Aorta (tissue), 5 donors: Measurements from ENCODE around the gene IL17C. TPM values are rescaled to one million over a fixed set of nuclear protein-coding genes. Genes with fewer than 3 reads are reported as not detected.

Experiments used
- ATAC-seq: fragments of 200-7000 bp; cut with Tn5 transposase; one replicate; pipeline ENCODE4 v1.9.1; 2022; ENCODE audit warnings: moderate library complexity; ENCODE audit not compliant: low FRiP score
- DNase-seq, 2 donors: peaks; one replicate each; pipeline ENCODE4 v3.0.0-alpha.2; 2020
- H3K27ac ChIP-seq, 2 donors: one replicate each; pipeline ENCODE4 v1.5.1; 2013; ENCODE audit warnings: low read length in 2 of 2, mild to moderate bottlenecking in 2 of 2, moderate library complexity in 2 of 2, control low read depth in 1 of 2, inconsistent platforms in 1 of 2, low read depth in 1 of 2
- H3K27me3 ChIP-seq, 2 donors: one replicate each; pipeline ENCODE4 v1.6.1; 2013; ENCODE audit warnings: control low read depth in 1 of 2, low read length in 1 of 2, mild to moderate bottlenecking in 1 of 2, moderate library complexity in 1 of 2; ENCODE audit not compliant: insufficient read depth in 2 of 2, control insufficient read depth in 1 of 2
- H3K36me3 ChIP-seq, 2 donors: one replicate each; pipeline ENCODE4 v1.6.1; 2013; ENCODE audit warnings: control low read depth in 1 of 2, low read length in 1 of 2, mild to moderate bottlenecking in 1 of 2; ENCODE audit not compliant: insufficient read depth in 2 of 2, control insufficient read depth in 1 of 2
- H3K4me1 ChIP-seq, 2 donors: one replicate each; pipeline ENCODE4 v1.6.1; 2013; ENCODE audit warnings: low read length in 2 of 2, control low read depth in 1 of 2, mild to moderate bottlenecking in 1 of 2, moderate library complexity in 1 of 2; ENCODE audit not compliant: insufficient read depth in 2 of 2, control insufficient read depth in 1 of 2
- H3K4me3 ChIP-seq, 2 donors: one replicate each; pipeline ENCODE4 v1.5.1; 2013; ENCODE audit warnings: low read length in 2 of 2, control low read depth in 1 of 2, mild to moderate bottlenecking in 1 of 2
- H3K9me3 ChIP-seq: one replicate; pipeline ENCODE4 v1.6.1; 2013; ENCODE audit warnings: mild to moderate bottlenecking, low read length; ENCODE audit not compliant: control insufficient read depth
- WGBS, 2 donors: extraction: QIAGEN DNeasy Blood & Tissue Kit; methylation state at CpG; one replicate each; pipeline ENCODE4 v1.1.7; 2013; 5-methylcytosine and 5-hydroxymethylcytosine counted together
- intact Hi-C, 2 donors: fragments of 100-400 bp; cut with DNase I; formaldehyde crosslinking; loops; one replicate each; pipeline versions ENCODE4 v1.14.2 to v1.15.0; 2022
- polyA plus RNA-seq, 2 donors: library from polyadenylated mRNA; stranded (reverse); fragments of 200-250 nt; gene quantifications; one replicate each; pipeline ENCODE4 v1.2.3, GENCODE V29; 2013
- total RNA-seq, 2 donors: library from RNA; stranded (reverse); fragmentation: NEBNext Ultra II Directional; extraction: Animal tissue kit (Norgen Biotek cat#: 25700); gene quantifications; one replicate each; pipeline ENCODE4 v1.2.1, GENCODE V29; 2021
- donor health status: healthy with polysubstance abuse.
- donor health status: Bipolar disorder and iron deficiency.
- donor health status: DM: no; HTN: no; CAD: no.
- donor health status: DM: no; HTN: no; CAD: no.
- donor health status: DM: yes; HTN: yes; CAD: no.

Gene IL17C
- total and polyA plus RNA-seq, 4 donors = not detected

GRCh38 chr16:88623858-88624257 is 14.5 kb upstream of the IL17C start:
- Histone ChIP-seq H3K4me3 (no peak overlapping the region), H3K9me3 (no peaks in the 10 kb centered on the region), H3K36me3 (peaks cover 7 to 8% of the 10 kb centered on the region in 2 donors), H3K27ac (no peak overlapping the region), H3K4me1 (no peaks in the 10 kb centered on the region), H3K27me3 (no peaks in the 10 kb centered on the region)
- 92% methylated on average over 13 of the region's 13 CpGs for WGBS, 2 donors
- intact Hi-C loops = no loop called here
- DNase-seq = no peak
- no peak for ATAC-seq

DNA sequence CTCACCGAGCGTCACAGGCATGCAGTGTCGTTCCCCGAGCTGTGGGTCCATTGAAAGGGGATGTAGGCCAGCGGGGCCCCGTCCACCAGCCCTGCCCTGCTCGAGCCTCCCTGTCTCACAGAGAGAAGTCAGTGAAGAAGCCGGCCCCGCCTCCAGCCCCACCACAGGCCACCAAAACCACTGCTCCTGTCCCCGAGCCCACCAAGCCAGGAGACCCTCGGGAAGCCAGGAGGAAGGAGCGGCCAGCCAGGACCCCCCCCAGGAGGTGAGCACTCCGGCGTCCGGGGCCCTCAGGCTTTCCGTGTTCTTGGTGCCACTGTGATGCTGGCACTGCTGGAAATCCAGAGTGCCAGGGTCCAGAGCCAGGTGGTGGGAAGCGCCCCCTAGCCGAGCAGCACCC is 13.9 kb upstream of the IL17C start:
- H3K36me3 ChIP-seq = peaks cover 7 to 8% of the 10 kb centered on the region in 2 donors
- no peaks in the 10 kb centered on the region for H3K4me1 ChIP-seq
- ATAC-seq (no peak), DNase-seq (no peak)
- H3K9me3 ChIP-seq = no peaks in the 10 kb centered on the region
- intact Hi-C loops = no loop called here
- no peak overlapping the region for H3K4me3 ChIP-seq
- whole genome bisulfite sequencing, 2 donors = 90 to 94% methylated on average over 18 of the region's 18 CpGs
- H3K27me3 ChIP-seq = no peaks in the 10 kb centered on the region
- no peak overlapping the region for H3K27ac ChIP-seq

GRCh38 chr16:88624977-88625576 is 13.3 kb upstream of the IL17C start:
- Histone ChIP-seq H3K9me3 (no peaks in the 10 kb centered on the region), H3K36me3 (peaks cover 7 to 12% of the 10 kb centered on the region in 2 donors), H3K4me1 (no peaks in the 10 kb centered on the region), H3K4me3 (no peak overlapping the region), H3K27ac (no peak overlapping the region), H3K27me3 (no peaks in the 10 kb centered on the region)
- DNase-seq = no peak
- WGBS, 2 donors = 77 to 84% methylated on average over 17 of the region's 17 CpGs
- intact Hi-C loops = no loop called here
- no peak for ATAC-seq

DNA sequence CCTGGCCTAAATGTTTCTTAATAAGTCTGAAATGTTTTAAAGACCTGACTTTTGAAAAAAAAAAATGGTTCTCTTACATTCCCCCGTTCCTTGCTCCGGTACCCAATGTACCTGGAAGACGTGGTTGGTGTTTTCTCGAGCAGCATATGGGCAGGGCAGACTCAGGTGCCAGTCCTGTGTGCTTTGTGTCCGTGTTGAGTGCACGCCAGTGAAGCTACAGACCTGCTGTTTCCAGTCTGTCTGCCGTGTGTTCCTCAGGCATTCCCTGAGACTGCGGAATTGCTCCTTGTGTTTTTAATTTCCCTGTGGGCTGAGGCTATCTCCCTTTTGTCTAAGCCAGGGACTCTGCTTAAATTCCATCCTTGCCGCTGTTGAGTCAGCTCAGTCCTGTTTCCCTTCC is 11.7 kb upstream of the IL17C start:
- no peaks in the 10 kb centered on the region for H3K4me1 ChIP-seq
- WGBS, 2 donors = 93 to 95% methylated on average over 9 of the region's 9 CpGs
- peaks cover 7 to 17% of the 10 kb centered on the region in 2 donors for H3K36me3 ChIP-seq
- no peak overlapping the region for H3K27ac ChIP-seq
- ATAC-seq (no peak), DNase-seq (no peak)
- H3K9me3 ChIP-seq = no peaks in the 10 kb centered on the region
- no peaks in the 10 kb centered on the region for H3K27me3 ChIP-seq
- intact Hi-C loops = no loop called here
- no peak overlapping the region for H3K4me3 ChIP-seq

DNA sequence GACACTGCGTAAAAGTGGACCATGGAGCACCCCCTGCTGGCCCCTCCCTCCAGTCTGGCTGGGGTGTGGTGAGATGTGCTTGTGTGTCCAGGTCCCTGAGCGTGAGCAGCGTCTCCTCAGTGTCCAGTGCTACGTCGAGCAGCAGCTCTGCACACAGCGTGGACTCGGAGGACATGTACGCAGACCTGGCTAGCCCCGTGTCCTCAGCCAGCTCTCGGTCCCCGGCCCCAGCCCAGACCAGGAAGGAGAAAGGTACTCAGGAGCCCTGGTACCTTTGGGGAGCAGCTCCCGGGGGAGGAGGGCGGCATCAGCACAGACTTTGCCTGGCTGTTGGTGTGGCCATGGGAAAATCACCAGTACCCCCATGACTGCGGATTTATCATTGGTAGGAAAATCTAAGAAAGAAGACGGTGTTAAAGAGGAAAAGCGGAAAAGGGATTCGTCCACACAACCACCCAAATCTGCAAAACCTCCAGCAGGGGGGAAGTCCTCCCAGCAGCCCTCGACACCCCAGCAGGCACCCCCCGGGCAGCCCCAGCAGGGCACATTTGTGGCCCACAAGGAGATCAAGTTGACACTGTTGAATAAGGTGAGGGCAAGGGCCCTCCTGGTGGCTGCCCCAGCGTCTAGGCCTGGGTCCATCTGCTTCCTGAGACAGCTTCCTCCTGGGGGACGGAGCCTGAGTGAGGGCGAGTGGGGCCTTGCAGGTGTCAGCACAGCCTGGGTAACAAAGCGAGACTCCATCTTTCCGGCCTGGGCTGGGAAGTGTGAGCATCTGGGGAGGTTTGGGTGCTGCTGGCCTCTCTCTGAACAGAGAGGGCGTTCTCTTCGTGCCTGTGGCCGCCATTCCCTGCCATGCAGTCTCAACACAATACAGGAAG is 10.6 kb upstream of the IL17C start:
- intact Hi-C loops = no loop called here
- WGBS, 2 donors = 95 to 97% methylated on average over 27 of the region's 27 CpGs
- H3K36me3 ChIP-seq = peaks cover 5 to 17% of the 10 kb centered on the region in 2 donors

DNA sequence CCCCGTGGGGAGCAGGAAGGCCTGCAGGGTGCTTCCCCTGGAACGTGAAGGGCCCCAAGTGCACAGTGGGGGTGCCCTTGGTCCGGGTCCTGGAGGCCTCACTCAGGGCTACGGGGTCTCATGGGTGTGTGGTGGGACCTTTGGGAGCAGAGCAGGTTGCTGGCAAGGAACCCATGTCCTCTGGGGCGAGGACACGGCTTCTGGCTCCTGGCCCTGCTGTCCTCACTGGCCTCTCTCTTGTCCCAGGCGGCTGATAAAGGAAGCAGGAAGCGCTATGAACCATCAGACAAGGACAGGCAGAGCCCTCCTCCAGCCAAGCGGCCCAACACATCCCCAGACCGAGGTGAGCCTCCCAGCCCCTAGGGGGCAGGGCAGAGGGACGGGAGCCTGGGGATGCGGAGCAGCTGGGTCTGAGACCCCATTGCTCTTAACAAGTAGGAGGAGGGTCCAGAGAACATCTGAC is 9.8 kb upstream of the IL17C start:
- no peak overlapping the region for H3K4me3 ChIP-seq
- H3K36me3 ChIP-seq = peaks cover 2 to 17% of the 10 kb centered on the region in 2 donors
- H3K27ac ChIP-seq = no peak overlapping the region
- ATAC-seq = no peak
- no peaks in the 10 kb centered on the region for H3K27me3 ChIP-seq
- no peak for DNase-seq
- intact Hi-C loops = no loop called here
- no peaks in the 10 kb centered on the region for H3K9me3 ChIP-seq
- H3K4me1 ChIP-seq = no peaks in the 10 kb centered on the region
- WGBS, 2 donors = 61 to 66% methylated on average over 12 of the region's 12 CpGs

More for the DNA sequence above, 10.6 kb upstream of the IL17C start:
- H3K9me3 ChIP-seq = no peaks in the 10 kb centered on the region
- no peaks in the 10 kb centered on the region for H3K4me1 ChIP-seq
- H3K4me3 ChIP-seq = no peak overlapping the region
- no peaks in the 10 kb centered on the region for H3K27me3 ChIP-seq
- H3K27ac ChIP-seq = no peak overlapping the region
- ATAC-seq = no peak
- no peak for DNase-seq

DNA sequence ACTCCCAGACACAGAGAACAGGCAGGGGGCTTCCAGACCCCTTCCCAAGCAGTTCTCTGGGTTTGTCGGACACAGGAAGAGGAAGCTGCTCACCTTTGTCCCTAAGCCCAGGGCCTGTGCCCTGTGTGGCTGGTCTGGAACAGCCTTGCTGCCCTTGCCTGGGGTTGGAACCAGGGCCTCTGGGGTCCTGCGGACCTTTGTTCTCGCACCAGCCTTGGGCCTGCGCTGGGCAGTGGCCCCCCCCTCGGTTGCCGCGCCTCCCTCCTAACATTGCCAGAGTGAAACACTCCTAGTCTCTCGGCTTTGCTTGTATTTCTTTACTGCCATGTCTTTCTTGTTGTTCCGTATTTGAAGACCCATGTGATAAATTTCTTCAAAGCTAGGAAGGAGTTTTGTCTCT is 8.5 kb upstream of the IL17C start:
- no peak for DNase-seq
- Histone ChIP-seq H3K36me3 (peaks cover 2 to 9% of the 10 kb centered on the region in 2 donors), H3K9me3 (no peaks in the 10 kb centered on the region), H3K27ac (no peak overlapping the region), H3K27me3 (no peaks in the 10 kb centered on the region), H3K4me3 (no peak overlapping the region), H3K4me1 (no peaks in the 10 kb centered on the region)
- intact Hi-C loops = no loop called here
- no peak for ATAC-seq
- 84 to 87% methylated on average over 9 of the region's 9 CpGs for WGBS, 2 donors

GRCh38 chr16:88630433-88630832 is 7.9 kb upstream of the IL17C start:
- WGBS, 2 donors = 86 to 90% methylated on average over 11 to 12 of the region's 12 CpGs
- intact Hi-C loops = no loop called here

DNA sequence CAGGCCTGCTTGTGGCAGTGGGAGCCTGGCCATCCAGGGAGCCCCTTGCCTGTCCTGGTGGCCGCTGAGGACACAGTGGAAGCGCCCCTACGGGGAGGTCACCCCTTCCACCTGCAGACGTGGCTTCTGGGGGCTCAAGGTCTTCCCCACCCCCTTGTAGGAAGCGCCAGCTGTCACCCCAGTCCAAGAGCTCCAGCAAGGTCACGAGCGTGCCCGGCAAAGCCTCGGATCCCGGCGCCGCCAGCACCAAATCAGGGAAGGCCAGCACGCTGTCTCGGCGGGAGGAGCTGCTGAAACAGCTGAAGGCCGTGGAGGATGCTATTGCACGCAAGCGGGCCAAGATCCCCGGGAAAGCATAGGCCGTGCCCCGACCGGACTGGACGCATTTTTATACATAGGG is 7.4 kb upstream of the IL17C start:
- Histone ChIP-seq H3K27ac (no peak overlapping the region), H3K27me3 (no peaks in the 10 kb centered on the region), H3K4me3 (no peak overlapping the region), H3K4me1 (no peaks in the 10 kb centered on the region), H3K9me3 (no peaks in the 10 kb centered on the region), H3K36me3 (peaks cover 2 to 9% of the 10 kb centered on the region in 2 donors)
- intact Hi-C loops = no loop called here
- 92 to 93% methylated on average over 23 of the region's 23 CpGs for WGBS, 2 donors
- ATAC-seq = no peak
- DNase-seq = no peak

More at GRCh38 chr16:88630433-88630832, 7.9 kb upstream of the IL17C start:
- peaks cover 2 to 9% of the 10 kb centered on the region in 2 donors for H3K36me3 ChIP-seq
- DNase-seq (no peak), ATAC-seq (no peak)
- H3K9me3 ChIP-seq = no peaks in the 10 kb centered on the region
- no peaks in the 10 kb centered on the region for H3K4me1 ChIP-seq
- no peaks in the 10 kb centered on the region for H3K27me3 ChIP-seq
- no peak overlapping the region for H3K27ac ChIP-seq
- no peak overlapping the region for H3K4me3 ChIP-seq
